CD14-positive monocyte (primary cell): ENCODE data around the gene KISS1R. TPM values are rescaled to one million over a fixed set of nuclear protein-coding genes. Genes with fewer than 3 reads are reported as not detected.
A peak's percentile ranks its signal among the peaks of the same experiment; 100 is the strongest.

ENCODE experiments used
- DNase-seq, 3 donors: peaks; one replicate each; pipeline ENCODE4 v3.0.0-alpha.2; 2011 to 2022
- H2AFZ ChIP-seq: 2 replicates; pipeline ENCODE4 v1.6.0; 2012; ENCODE audit warnings: mild to moderate bottlenecking, low read depth, low read length, inconsistent platforms; ENCODE audit not compliant: insufficient read depth, poor library complexity, severe bottlenecking
- H3K27ac ChIP-seq, 2 donors: 1 replicate in 1 of 2; 2 replicates in 1 of 2; pipeline ENCODE4 v1.5.1; 2012 to 2013; ENCODE audit warnings: low read length in 2 of 2, control low read depth in 1 of 2, inconsistent platforms in 1 of 2, low read depth in 1 of 2, mild to moderate bottlenecking in 1 of 2
- H3K27me3 ChIP-seq, 2 donors: one replicate each; pipeline versions ENCODE4 v1.6.0 to v1.6.1; 2011 to 2013; ENCODE audit warnings: low read length in 2 of 2; ENCODE audit not compliant: control insufficient read depth in 2 of 2, insufficient read depth in 2 of 2
- H3K36me3 ChIP-seq, 2 donors: replicated peaks in 1 of 2; 1 replicate in 1 of 2; 2 replicates in 1 of 2; pipeline versions ENCODE4 v1.5.1 to v1.6.1; 2012 to 2013; ENCODE audit warnings: low read length in 2 of 2, control low read depth in 1 of 2, inconsistent platforms in 1 of 2, mild to moderate bottlenecking in 1 of 2; ENCODE audit not compliant: insufficient read depth in 2 of 2, control insufficient read depth in 1 of 2
- H3K4me1 ChIP-seq, 2 donors: 1 replicate in 1 of 2; 2 replicates in 1 of 2; pipeline versions ENCODE4 v1.5.1 to v1.6.1; 2012 to 2013; ENCODE audit warnings: low read length in 2 of 2, control low read depth in 1 of 2, inconsistent platforms in 1 of 2, mild to moderate bottlenecking in 1 of 2, moderate library complexity in 1 of 2; ENCODE audit not compliant: insufficient read depth in 2 of 2, control insufficient read depth in 1 of 2
- H3K4me2 ChIP-seq: replicated peaks from 2 replicates; pipeline ENCODE3; 2012; ENCODE audit warnings: low read length, moderate library complexity, mild to moderate bottlenecking; ENCODE audit not compliant: poor library complexity, severe bottlenecking; ENCODE audit errors: extremely low read depth
- H3K4me3 ChIP-seq, 3 experiments: fragments of 200-600 bp in 1 of 3; sonication (generic) in 1 of 3; replicated peaks in 1 of 3; 1 replicate in 2 of 3; 2 replicates in 1 of 3; pipeline ENCODE4 v1.5.1; 2011 to 2013; ENCODE audit warnings: low read length in 3 of 3, mild to moderate bottlenecking in 3 of 3, control low read depth in 2 of 3, low read depth in 2 of 3, inconsistent platforms in 1 of 3, moderate library complexity in 1 of 3
- H3K79me2 ChIP-seq: 2 replicates; pipeline ENCODE4 v1.6.0; 2012; ENCODE audit warnings: mild to moderate bottlenecking, control low read depth, inconsistent platforms, low read length, moderate library complexity; ENCODE audit not compliant: insufficient read depth
- H3K9ac ChIP-seq: 2 replicates; pipeline ENCODE4 v1.6.0; 2017; ENCODE audit warnings: low read length, mild to moderate bottlenecking; ENCODE audit not compliant: insufficient read depth, poor library complexity, severe bottlenecking
- H3K9me3 ChIP-seq, 2 donors: replicated peaks in 1 of 2; 1 replicate in 1 of 2; 2 replicates in 1 of 2; pipeline versions ENCODE4 v1.5.1 to v1.6.1; 2012 to 2013; ENCODE audit warnings: low read length in 2 of 2, control low read depth in 1 of 2; ENCODE audit not compliant: control insufficient read depth in 1 of 2, insufficient read depth in 1 of 2
- H4K20me1 ChIP-seq: 2 replicates; pipeline ENCODE4 v1.6.0; 2012; ENCODE audit warnings: mild to moderate bottlenecking, low read length, control low read depth, moderate library complexity; ENCODE audit not compliant: insufficient read depth
- H3K27ac Mint-ChIP-seq, 7 donors: one replicate each; pipeline ENCODE4 v1.8.0; 2020; ENCODE audit warnings: mild to moderate bottlenecking in 7 of 7, mixed read lengths in 7 of 7, moderate library complexity in 6 of 7, inconsistent platforms in 2 of 7
- H3K27me3 Mint-ChIP-seq, 3 donors: one replicate each; pipeline ENCODE4 v1.8.0; 2021 to 2022; ENCODE audit warnings: low read depth in 3 of 3, mild to moderate bottlenecking in 3 of 3, mixed read lengths in 3 of 3, moderate library complexity in 3 of 3, inconsistent platforms in 1 of 3
- H3K36me3 Mint-ChIP-seq, 2 donors: one replicate each; pipeline ENCODE4 v1.8.0; 2020; ENCODE audit warnings: mixed read lengths in 2 of 2, inconsistent platforms in 1 of 2, mild to moderate bottlenecking in 1 of 2
- H3K4me1 Mint-ChIP-seq: one replicate; pipeline ENCODE4 v1.8.0; 2020; ENCODE audit warnings: mild to moderate bottlenecking, mixed read lengths
- H3K4me3 Mint-ChIP-seq, 2 donors: one replicate each; pipeline ENCODE4 v1.8.0; 2020; ENCODE audit warnings: mild to moderate bottlenecking in 2 of 2, mixed read lengths in 2 of 2, moderate library complexity in 1 of 2
- H3K9me3 Mint-ChIP-seq, 7 donors: one replicate each; pipeline ENCODE4 v1.8.0; 2020 to 2022; ENCODE audit warnings: mixed read lengths in 7 of 7, mild to moderate bottlenecking in 6 of 7, moderate library complexity in 6 of 7, inconsistent platforms in 2 of 7
- WGBS: methylation state at CpG from one replicate; pipeline ENCODE4 v1.1.5; 2013; ENCODE audit warnings: missing lambda C conversion rate; ENCODE audit not compliant: insufficient coverage; 5-methylcytosine and 5-hydroxymethylcytosine counted together
- intact Hi-C, 2 donors: fragments of 100-400 bp; cut with micrococcal nuclease; formaldehyde crosslinking; loops; one replicate each; pipeline versions ENCODE4 v1.15.0 to v1.15.1; 2023
- polyA plus RNA-seq, 3 donors: library from polyadenylated mRNA; depleted of rRNA in 1 of 3; unstranded in 2 of 3; stranded (reverse) in 1 of 3; fragments of 300-500 nt in 2 of 3; fragments of >200 nt in 1 of 3; fragmentation: Illumina TruSeq in 2 of 3; gene quantifications; 1 replicate in 2 of 3; 2 replicates in 1 of 3; pipeline ENCODE4 v1.2.3, GENCODE V29; 2012 to 2021
- TF ChIP-seq, protein P1 (sequence below): fragments of 200-600 bp; IDR thresholded peaks from one replicate; pipeline ENCODE4 v1.8.0; 2022; ENCODE audit warnings: antibody characterized with exemption, mild to moderate bottlenecking

The KISS1R gene
- polyA plus RNA-seq, 3 donors = not detected

DNA sequence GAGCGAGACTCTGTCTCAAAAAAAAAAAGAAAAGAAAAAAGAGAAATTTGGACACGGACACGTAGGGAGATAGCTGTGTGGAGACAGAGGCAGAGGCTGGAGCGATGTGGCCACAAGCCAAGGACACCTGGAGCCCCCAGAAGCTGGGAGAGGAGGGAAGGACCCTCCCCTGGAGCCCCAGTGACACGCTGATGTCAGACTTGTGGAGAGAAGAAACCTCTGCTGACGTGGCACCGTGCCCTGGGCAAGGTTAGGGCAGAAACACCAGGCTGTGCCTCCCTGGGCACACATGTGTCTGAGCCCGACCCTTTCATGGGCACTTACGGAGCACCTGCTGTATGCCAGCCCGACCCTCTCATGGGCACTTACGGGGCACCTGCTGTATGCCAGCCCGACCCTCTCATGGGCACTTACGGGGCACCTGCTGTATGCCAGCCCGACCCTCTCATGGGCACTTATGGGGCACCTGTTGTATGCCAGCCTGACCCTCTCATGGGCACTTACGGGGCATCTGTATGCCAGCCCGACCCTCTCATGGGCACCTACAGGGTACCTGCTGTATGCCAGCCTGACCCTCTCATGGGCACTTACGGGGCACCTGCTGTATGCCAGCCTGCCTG lies 26.5 kb downstream of the KISS1R start:
- Mint-ChIP-seq H3K27me3 (peaks cover 0 to 3% (median 0%) of the 10 kb centered on the region in 3 donors), H3K4me3 (no peak overlapping the region), H3K4me1 (peaks cover 50% of the 10 kb centered on the region), H3K36me3 (peaks cover 25 to 53% of the 10 kb centered on the region in 2 donors), H3K27ac (no peak overlapping the region), H3K9me3 (peaks cover 0 to 2% (median 0%) of the 10 kb centered on the region in 7 donors)
- TF ChIP-seq, protein P1, sequence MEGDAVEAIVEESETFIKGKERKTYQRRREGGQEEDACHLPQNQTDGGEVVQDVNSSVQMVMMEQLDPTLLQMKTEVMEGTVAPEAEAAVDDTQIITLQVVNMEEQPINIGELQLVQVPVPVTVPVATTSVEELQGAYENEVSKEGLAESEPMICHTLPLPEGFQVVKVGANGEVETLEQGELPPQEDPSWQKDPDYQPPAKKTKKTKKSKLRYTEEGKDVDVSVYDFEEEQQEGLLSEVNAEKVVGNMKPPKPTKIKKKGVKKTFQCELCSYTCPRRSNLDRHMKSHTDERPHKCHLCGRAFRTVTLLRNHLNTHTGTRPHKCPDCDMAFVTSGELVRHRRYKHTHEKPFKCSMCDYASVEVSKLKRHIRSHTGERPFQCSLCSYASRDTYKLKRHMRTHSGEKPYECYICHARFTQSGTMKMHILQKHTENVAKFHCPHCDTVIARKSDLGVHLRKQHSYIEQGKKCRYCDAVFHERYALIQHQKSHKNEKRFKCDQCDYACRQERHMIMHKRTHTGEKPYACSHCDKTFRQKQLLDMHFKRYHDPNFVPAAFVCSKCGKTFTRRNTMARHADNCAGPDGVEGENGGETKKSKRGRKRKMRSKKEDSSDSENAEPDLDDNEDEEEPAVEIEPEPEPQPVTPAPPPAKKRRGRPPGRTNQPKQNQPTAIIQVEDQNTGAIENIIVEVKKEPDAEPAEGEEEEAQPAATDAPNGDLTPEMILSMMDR = no peak
- Histone ChIP-seq H3K79me2 (peaks cover 99% of the 10 kb centered on the region), H4K20me1 (peaks cover 100% of the 10 kb centered on the region), H3K27me3 (no peaks in the 10 kb centered on the region), H3K36me3 (peaks cover 17 to 27% of the 10 kb centered on the region in 2 donors), H3K4me3 (no peak overlapping the region), H3K27ac (no peak overlapping the region), H3K9ac (no peak overlapping the region), H3K9me3 (no peaks in the 10 kb centered on the region), H2AFZ (no peak overlapping the region), H3K4me1 (peaks cover 42 to 47% of the 10 kb centered on the region in 2 donors), H3K4me2 (no peak overlapping the region)
- intact Hi-C loops = no loop called here
- WGBS = 98% methylated on average over 15 of the region's 17 CpGs
- no peak for DNase-seq

DNA sequence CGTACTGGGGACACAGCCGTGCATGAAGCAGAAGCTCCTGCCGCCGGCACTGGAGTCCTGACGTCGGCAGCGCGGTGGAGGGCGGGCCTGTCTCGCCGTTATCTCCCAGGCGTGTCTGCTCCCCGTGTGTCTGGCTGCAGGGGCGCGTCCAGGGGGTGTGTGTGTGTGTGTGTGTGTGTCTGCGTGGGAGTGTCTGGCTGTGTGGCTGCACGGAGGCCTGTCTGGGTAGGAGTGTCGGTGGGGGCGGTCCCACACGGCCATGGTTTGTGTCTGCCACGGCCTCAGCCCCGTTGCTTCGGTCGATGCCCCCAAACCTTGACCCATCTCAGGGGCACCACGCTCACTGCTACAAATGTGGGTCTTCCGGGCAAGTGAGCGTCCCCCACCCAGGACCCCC lies 27.0 kb downstream of the KISS1R start:
- peaks cover 100% of the 10 kb centered on the region for H4K20me1 ChIP-seq
- no peak overlapping the region for H3K9ac ChIP-seq
- intact Hi-C loops = no loop called here
- H3K4me3 Mint-ChIP-seq = no peak overlapping the region
- peaks cover 25 to 51% of the 10 kb centered on the region in 2 donors for H3K36me3 Mint-ChIP-seq
- H3K36me3 ChIP-seq = peaks cover 17 to 26% of the 10 kb centered on the region in 2 donors
- H3K9me3 Mint-ChIP-seq = peaks cover 0 to 2% (median 0%) of the 10 kb centered on the region in 7 donors
- no peak overlapping the region for H3K4me3 ChIP-seq
- peak overlapping the region in 1 of 7 donors; percentile 79 for H3K27ac Mint-ChIP-seq
- TF ChIP-seq, protein P1 = no peak
- WGBS = 89% methylated on average over 24 of the region's 27 CpGs
- no peak overlapping the region for H2AFZ ChIP-seq
- no peaks in the 10 kb centered on the region for H3K9me3 ChIP-seq
- H3K27me3 Mint-ChIP-seq = peaks cover 0 to 3% (median 0%) of the 10 kb centered on the region in 3 donors
- no peak for DNase-seq
- peaks cover 99% of the 10 kb centered on the region for H3K79me2 ChIP-seq
- H3K4me2 ChIP-seq = no peak overlapping the region
- no peaks in the 10 kb centered on the region for H3K27me3 ChIP-seq
- H3K4me1 Mint-ChIP-seq = peaks cover 50% of the 10 kb centered on the region
- H3K4me1 ChIP-seq = peaks cover 46 to 47% of the 10 kb centered on the region in 2 donors
- H3K27ac ChIP-seq = no peak overlapping the region
